HepG2 (cell line): ENCODE data around the gene LUZP2. TPM values are rescaled to one million over a fixed set of nuclear protein-coding genes. Genes with fewer than 3 reads are reported as not detected.

Experiments used
- ATAC-seq: fragments of 200-7000 bp; cut with Tn5 transposase; 3 replicates; pipeline ENCODE4 v1.9.1; 2020; ENCODE audit warnings: mild to moderate bottlenecking, moderate library complexity
- BruUV-seq: library from RNA; stranded (reverse); fragments of 400-500 nt; replicated peaks from 2 replicates; lab custom pipeline; 2021; lab: Mats Ljungman, UMichigan
- CTCF ChIA-PET: fragments of 300-600 bp; formaldehyde crosslinking; extraction: SDS; loops from one replicate; lab custom pipeline; 2021; ENCODE audit warnings: low total read pairs, inconsistent platforms, low intra/inter-chr PET ratio; lab: Yijun Ruan, JAX
- POLR2A ChIA-PET: fragments of 350-600 bp; sonication (Branson Sonifier 250); formaldehyde crosslinking; loops from one replicate; lab custom pipeline; 2020; ENCODE audit warnings: antibody characterized with exemption, inconsistent platforms; lab: Yijun Ruan, JAX
- DNase-seq: peaks from one replicate; pipeline ENCODE4 v3.0.0-alpha.2; 2015; ENCODE audit warnings: low spot score
- FAIRE-seq: peaks from 3 replicates; lab custom pipeline; 2011; peaks lifted over from hg19 to GRCh38; lab: Jason Lieb, UNC
- H2AFZ ChIP-seq: one replicate; pipeline ENCODE4 v1.6.1; 2011; ENCODE audit warnings: low read length, inconsistent platforms
- H3K27ac ChIP-seq: fragments of 300-600 bp; 3 replicates; pipeline ENCODE4 v1.8.0; 2011; ENCODE audit warnings: mixed run types, mild to moderate bottlenecking, mixed read lengths, low read length, inconsistent platforms; ENCODE audit not compliant: insufficient read depth; ENCODE audit errors: extremely low read length
- H3K27me3 ChIP-seq, 2 experiments: fragments of 200-600 bp in 1 of 2; 2 replicates in 1 of 2; 3 replicates in 1 of 2; pipeline versions ENCODE4 v1.6.0 to v1.8.0; 2011; ENCODE audit warnings: low read length in 2 of 2, mild to moderate bottlenecking in 2 of 2, moderate library complexity in 2 of 2, inconsistent platforms in 1 of 2; ENCODE audit not compliant: insufficient read depth in 2 of 2, control insufficient read depth in 1 of 2
- H3K36me3 ChIP-seq, 2 experiments: fragments of 200-600 bp in 1 of 2; replicated peaks in 1 of 2; 2 replicates in 1 of 2; 3 replicates in 1 of 2; pipeline versions ENCODE4 v1.5.1 to v1.8.0; 2011; ENCODE audit warnings: low read length in 2 of 2, inconsistent platforms in 1 of 2; ENCODE audit not compliant: insufficient read depth in 2 of 2, control insufficient read depth in 1 of 2
- H3K4me1 ChIP-seq: 2 replicates; pipeline ENCODE4 v1.5.1; 2012; ENCODE audit warnings: low read length, inconsistent platforms; ENCODE audit not compliant: insufficient read depth
- H3K4me2 ChIP-seq: 2 replicates; pipeline ENCODE4 v1.6.0; 2011; ENCODE audit warnings: low read depth, low read length, inconsistent platforms
- H3K4me3 ChIP-seq, 3 experiments: fragments of 200-600 bp in 1 of 3; sonication (generic), shearing (Covaris generic) in 1 of 3; replicated peaks in 1 of 3; 2 replicates each; pipeline ENCODE4 v1.5.1; 2011 to 2016; ENCODE audit warnings: low read length in 3 of 3, inconsistent platforms in 2 of 3, low read depth in 2 of 3, mild to moderate bottlenecking in 2 of 3, control low read depth in 1 of 3, mixed read lengths in 1 of 3; ENCODE audit not compliant: insufficient read depth in 1 of 3
- H3K79me2 ChIP-seq: one replicate; pipeline ENCODE4 v1.6.1; 2011; ENCODE audit warnings: low read length, inconsistent platforms; ENCODE audit not compliant: insufficient read depth
- H3K9ac ChIP-seq: 2 replicates; pipeline ENCODE4 v1.6.0; 2011; ENCODE audit warnings: mild to moderate bottlenecking, low read depth, low read length, inconsistent platforms; ENCODE audit not compliant: insufficient read depth
- H3K9me3 ChIP-seq: 2 replicates; pipeline ENCODE4 v1.5.1; 2012; ENCODE audit warnings: mild to moderate bottlenecking, low read length
- H4K20me1 ChIP-seq: 2 replicates; pipeline ENCODE4 v1.6.0; 2011; ENCODE audit warnings: inconsistent platforms, mild to moderate bottlenecking, low read length, moderate library complexity; ENCODE audit not compliant: insufficient read depth
- ARHGAP35 ChIP-seq: sonication (generic); formaldehyde crosslinking; IDR thresholded peaks from 2 replicates; pipeline ENCODE4 v1.9.0; 2022; ENCODE audit warnings: mild to moderate bottlenecking, inconsistent platforms, moderate library complexity, missing genetic modification reagents, borderline replicate concordance
- HOXA3 ChIP-seq: sonication (generic); formaldehyde crosslinking; IDR thresholded peaks from 2 replicates; pipeline ENCODE4 v1.5.0; 2020; ENCODE audit warnings: missing genetic modification reagents
- KMT2B ChIP-seq: IDR thresholded peaks from 2 replicates; pipeline ENCODE4 v1.6.1; 2016; ENCODE audit warnings: missing genetic modification reagents, missing compliant biosample characterization
- RELA ChIP-seq: sonication (generic); formaldehyde crosslinking; IDR thresholded peaks from 2 replicates; pipeline ENCODE4 v1.4.0; 2020; ENCODE audit warnings: missing genetic modification reagents
- SUZ12 ChIP-seq: fragments of 150-350 bp; IDR thresholded peaks from 2 replicates; pipeline ENCODE4 v1.6.1; 2014; ENCODE audit warnings: low read depth, low read length
- WIZ ChIP-seq: sonication (generic); formaldehyde crosslinking; IDR thresholded peaks from 2 replicates; pipeline ENCODE4 v1.5.1; 2020; ENCODE audit warnings: mild to moderate bottlenecking, missing genetic modification reagents
- ZNF264 ChIP-seq: sonication (generic); formaldehyde crosslinking; IDR thresholded peaks from 2 replicates; pipeline ENCODE4 v1.4.0; 2020; ENCODE audit warnings: missing genetic modification reagents
- ZNF543 ChIP-seq: sonication (generic); formaldehyde crosslinking; IDR thresholded peaks from 2 replicates; pipeline ENCODE4 v1.4.0; 2020; ENCODE audit warnings: mild to moderate bottlenecking, missing genetic modification reagents
- ZNF660 ChIP-seq: sonication (generic); formaldehyde crosslinking; IDR thresholded peaks from 2 replicates; pipeline ENCODE4 v1.5.1; 2020; ENCODE audit warnings: mild to moderate bottlenecking, low read depth, missing genetic modification reagents, borderline replicate concordance
- WGBS: methylation state at CpG from one replicate; pipeline ENCODE4 v1.1.6; 2017; ENCODE audit warnings: low lambda C conversion rate; 5-methylcytosine and 5-hydroxymethylcytosine counted together
- in situ Hi-C: cut with HindIII; loops from 2 replicates; pipeline ENCODE4 v1.10.0; 2017; ENCODE audit warnings: low pct_unique_long_range_greater_than_20kb; ENCODE audit not compliant: extremely low pct_ligation_motif_present
- intact Hi-C: fragments of 100-400 bp; cut with micrococcal nuclease; formaldehyde crosslinking; loops from one replicate; pipeline ENCODE4 v1.10.0; 2022; ENCODE audit not compliant: unreplicated experiment
- polyA plus RNA-seq, 8 experiments: library from polyadenylated mRNA; depleted of rRNA in 3 of 8; stranded (reverse) in 7 of 8; unstranded in 1 of 8; fragments of >200 nt; fragmentation: Illumina TruSeq in 4 of 8; extraction: Trizol in 4 of 8; gene quantifications; 2 replicates each; pipeline versions ENCODE4 v1.2.1 to v1.2.3, GENCODE V29; 2011 to 2016; ENCODE audit warnings: low read depth in 4 of 8, missing spikeins in 1 of 8, mixed read lengths in 1 of 8; ENCODE audit not compliant: insufficient read depth in 1 of 8
- total RNA-seq, 5 experiments: library from RNA; depleted of rRNA; stranded (reverse); fragments of >200 nt; fragmentation: Illumina TruSeq; extraction: Trizol; gene quantifications; 2 replicates each; pipeline ENCODE4 v1.2.3, GENCODE V29; 2016; ENCODE audit warnings: low read depth in 1 of 5
- TF ChIP-seq, protein P1 (sequence below): sonication (generic); formaldehyde crosslinking; IDR thresholded peaks from 2 replicates; pipeline ENCODE4 v1.8.1; 2023; ENCODE audit warnings: mild to moderate bottlenecking, missing genetic modification reagents
- TF ChIP-seq, protein P2 (sequence below): sonication (generic); formaldehyde crosslinking; IDR thresholded peaks from 2 replicates; pipeline ENCODE4 v1.5.0; 2020; ENCODE audit warnings: missing genetic modification reagents

LUZP2 gene
- total and polyA plus RNA-seq, 2 of the 13 experiments (the other 11 are each of a cell fraction or from before 2014, with no cell fraction given): not detected

DNA sequence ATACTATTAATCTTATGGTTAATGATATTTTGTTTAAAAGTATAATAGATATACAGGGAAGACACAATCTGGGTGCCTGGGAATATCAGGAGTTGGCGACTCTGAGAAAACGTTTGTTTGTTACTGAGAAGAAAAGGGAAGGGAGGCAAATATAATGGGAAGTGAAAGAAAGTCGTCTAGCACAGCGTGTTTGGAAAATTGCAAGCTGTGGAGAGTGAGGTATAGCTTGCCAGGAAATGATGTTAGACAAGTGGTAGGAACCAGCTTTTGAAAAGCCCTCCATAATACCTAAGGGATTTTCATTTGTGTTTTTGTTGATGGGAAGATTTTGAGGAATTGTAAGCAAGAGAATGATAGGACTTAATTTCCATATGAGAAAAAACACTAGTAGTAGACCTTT, 322.2 kb downstream of the LUZP2 start:
- in situ Hi-C loops: no loop called here
- BruUV-seq: no TSS peak
- intact Hi-C loops: no loop called here

More for the DNA sequence above, 322.2 kb downstream of the LUZP2 start:
- Histone ChIP-seq H3K27me3 (no peaks in the 10 kb centered on the region), H3K9me3 (no peaks in the 10 kb centered on the region), H4K20me1 (no peaks in the 10 kb centered on the region), H3K27ac (no peak overlapping the region), H2AFZ (no peak overlapping the region), H3K4me2 (no peak overlapping the region), H3K36me3 (no peaks in the 10 kb centered on the region), H3K79me2 (no peaks in the 10 kb centered on the region), H3K4me1 (no peaks in the 10 kb centered on the region), H3K4me3 (no peak overlapping the region), H3K9ac (no peak overlapping the region)
- CTCF ChIA-PET: no interaction called here
- DNase-seq: no peak
- POLR2A ChIA-PET: no interaction called here
- no peak for FAIRE-seq
- no peak for ATAC-seq
- 1% methylated on average over 4 of the region's 4 CpGs for WGBS
- TF ChIP-seq ZNF543 (CRISPR knock-in tag) (no peak), ZNF660 (CRISPR knock-in tag) (no peak), ZNF264 (CRISPR knock-in tag) (no peak), SUZ12 (no peak), ARHGAP35 (no peak), RELA (CRISPR knock-in tag) (no peak), WIZ (CRISPR knock-in tag) (no peak), HOXA3 (CRISPR knock-in tag) (no peak), KMT2B (CRISPR knock-in tag) (no peak)
- TF ChIP-seq, protein P1, sequence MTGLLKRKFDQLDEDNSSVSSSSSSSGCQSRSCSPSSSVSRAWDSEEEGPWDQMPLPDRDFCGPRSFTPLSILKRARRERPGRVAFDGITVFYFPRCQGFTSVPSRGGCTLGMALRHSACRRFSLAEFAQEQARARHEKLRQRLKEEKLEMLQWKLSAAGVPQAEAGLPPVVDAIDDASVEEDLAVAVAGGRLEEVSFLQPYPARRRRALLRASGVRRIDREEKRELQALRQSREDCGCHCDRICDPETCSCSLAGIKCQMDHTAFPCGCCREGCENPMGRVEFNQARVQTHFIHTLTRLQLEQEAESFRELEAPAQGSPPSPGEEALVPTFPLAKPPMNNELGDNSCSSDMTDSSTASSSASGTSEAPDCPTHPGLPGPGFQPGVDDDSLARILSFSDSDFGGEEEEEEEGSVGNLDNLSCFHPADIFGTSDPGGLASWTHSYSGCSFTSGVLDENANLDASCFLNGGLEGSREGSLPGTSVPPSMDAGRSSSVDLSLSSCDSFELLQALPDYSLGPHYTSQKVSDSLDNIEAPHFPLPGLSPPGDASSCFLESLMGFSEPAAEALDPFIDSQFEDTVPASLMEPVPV (CRISPR knock-in tag): no peak
- TF ChIP-seq, protein P2, sequence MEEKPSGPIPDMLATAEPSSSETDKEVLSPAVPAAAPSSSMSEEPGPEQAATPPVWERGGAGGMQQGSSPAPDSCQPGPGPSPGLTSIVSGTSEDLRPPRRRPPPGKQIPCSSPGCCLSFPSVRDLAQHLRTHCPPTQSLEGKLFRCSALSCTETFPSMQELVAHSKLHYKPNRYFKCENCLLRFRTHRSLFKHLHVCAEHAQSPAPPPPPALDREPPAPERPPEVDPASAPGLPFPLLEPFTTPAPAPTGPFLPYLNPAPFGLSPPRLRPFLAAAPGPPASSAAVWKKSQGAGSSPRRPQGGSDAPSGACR: no peak
